ENCODE data around the gene MLXIP. TPM values are rescaled to one million over a fixed set of nuclear protein-coding genes. Genes with fewer than 3 reads are reported as not detected.

Gene MLXIP
- total and polyA plus RNA-seq, 2 of the 8 experiments (the other 6 are each of a cell fraction or from before 2014, with no cell fraction given), result 5.5 to 40.5 TPM

- H3K36me3 ChIP-seq (ENCODE audit: control insufficient read depth in 2 of 4, insufficient read depth in 4 of 4, low read length in 3 of 4), result no peaks in the 10 kb centered on the region
Observed at GRCh38 chr12:122100568-122100967, 22.0 kb downstream of the MLXIP start.

More at GRCh38 chr12:122100568-122100967, 22.0 kb downstream of the MLXIP start:
- no peak overlapping the region for H3K4me2 ChIP-seq (ENCODE audit: insufficient read depth in 1 of 2, low read depth in 2 of 2, low read length in 2 of 2)
- peaks cover 2 to 3% of the 10 kb centered on the region in 2 experiments for H4K20me1 ChIP-seq (replicated peaks in 1 of 2; ENCODE audit: control insufficient read depth in 1 of 2, insufficient read depth in 2 of 2, low read length in 2 of 2)
- no peaks in the 10 kb centered on the region for H3K23me2 ChIP-seq (ENCODE audit: low read depth, low read length)
- no peak overlapping the region for H2AFZ ChIP-seq (ENCODE audit: low read length)
- H3K79me2 ChIP-seq (ENCODE audit: control insufficient read depth in 1 of 2, insufficient read depth in 2 of 2, low read length in 2 of 2), result peaks cover 0 to 8% of the 10 kb centered on the region in 2 experiments; a peak in 1 of 4 replicates
- H3K4me3 ChIP-seq (ENCODE audit: extremely low read depth in 1 of 4, insufficient read depth in 2 of 4, low read depth in 3 of 4, low read length in 4 of 4), result no peak overlapping the region
- H3K23ac ChIP-seq (ENCODE audit: insufficient read length), result no peak overlapping the region
- H4K91ac ChIP-seq (replicated peaks; ENCODE audit: insufficient read length, low read length), result no peak overlapping the region
- FAIRE-seq (no peak), DNase-seq (ENCODE audit: low read depth in 1 of 2, low spot score in 2 of 2) (no peak)
- H3K9ac ChIP-seq (replicated peaks in 1 of 4; ENCODE audit: extremely low read depth in 1 of 4, low read depth in 3 of 4, low read length in 3 of 4), result no peak overlapping the region
- H2AK5ac ChIP-seq (ENCODE audit: low read depth, low read length), result no peak overlapping the region
- H2BK5ac ChIP-seq (ENCODE audit: low read depth, low read length), result no peak overlapping the region
- 92% methylated on average over 1 of the region's 1 CpG; no CpG with 5 or more reads in 1 of the 2 experiments for whole genome bisulfite sequencing, 2 experiments (ENCODE audit: extremely low coverage in 1 of 2, insufficient coverage in 1 of 2, insufficient read length in 1 of 2, insufficient replicate concordance in 2 of 2, low coverage in 1 of 2, low lambda C conversion rate in 2 of 2, missing lambda C conversion rate in 1 of 2)
- no peak overlapping the region for H2BK20ac ChIP-seq (ENCODE audit: low read length)
- no peak overlapping the region for H2BK12ac ChIP-seq (ENCODE audit: low read depth, low read length)
- H3K4me1 ChIP-seq (replicated peaks in 1 of 4; ENCODE audit: control insufficient read depth in 3 of 4, insufficient read depth in 4 of 4, low read length in 3 of 4), result peaks cover 0 to 6% (median 0%) of the 10 kb centered on the region in 4 experiments; a peak in 3 of 7 replicates
- H3K9me3 ChIP-seq (ENCODE audit: insufficient read depth in 2 of 2, low read depth in 1 of 2, low read length in 1 of 2), result no peaks in the 10 kb centered on the region
- H3K56ac ChIP-seq (replicated peaks; ENCODE audit: insufficient read length, low read depth, low read length), result no peak overlapping the region
- no peak overlapping the region for H3K4ac ChIP-seq (replicated peaks; ENCODE audit: insufficient read length, low read depth, low read length)
- H4K8ac ChIP-seq (ENCODE audit: extremely low read depth, insufficient read depth, low read length), result no peak overlapping the region
- no peak overlapping the region for H3K18ac ChIP-seq (ENCODE audit: extremely low read depth, low read length)
- no peak overlapping the region for H3K14ac ChIP-seq (ENCODE audit: insufficient read length)
- CTCF ChIA-PET (ENCODE audit: partially characterized antibody), result interaction anchor here (2.0 kb wide), 1 partner anchor 22 kb away, joined by 7 read pairs; no protein-coding TSS in a partner anchor
- H4K5ac ChIP-seq (ENCODE audit: insufficient read length, low read depth, low read length), result no peak overlapping the region
- H2BK120ac ChIP-seq (replicated peaks; ENCODE audit: low read depth, low read length), result no peak overlapping the region
- peaks cover 6% of the 10 kb centered on the region; the same call in 1 of the 2 replicates for H3K79me1 ChIP-seq (ENCODE audit: low read depth, low read length)
- H3K27ac ChIP-seq (ENCODE audit: low read depth, low read length), result no peak overlapping the region
- TF ChIP-seq CTBP2 (IDR thresholded peaks at IDR 0.05; ENCODE audit: borderline replicate concordance, insufficient read depth, insufficient read length, low read length) (no peak), CEBPB (IDR thresholded peaks at IDR 0.05; ENCODE audit: low read depth, low read length) (no peak), SAP30 (IDR thresholded peaks at IDR 0.05; ENCODE audit: insufficient read depth, insufficient replicate concordance, low read length) (no peak)
- TF ChIP-seq, protein P1, sequence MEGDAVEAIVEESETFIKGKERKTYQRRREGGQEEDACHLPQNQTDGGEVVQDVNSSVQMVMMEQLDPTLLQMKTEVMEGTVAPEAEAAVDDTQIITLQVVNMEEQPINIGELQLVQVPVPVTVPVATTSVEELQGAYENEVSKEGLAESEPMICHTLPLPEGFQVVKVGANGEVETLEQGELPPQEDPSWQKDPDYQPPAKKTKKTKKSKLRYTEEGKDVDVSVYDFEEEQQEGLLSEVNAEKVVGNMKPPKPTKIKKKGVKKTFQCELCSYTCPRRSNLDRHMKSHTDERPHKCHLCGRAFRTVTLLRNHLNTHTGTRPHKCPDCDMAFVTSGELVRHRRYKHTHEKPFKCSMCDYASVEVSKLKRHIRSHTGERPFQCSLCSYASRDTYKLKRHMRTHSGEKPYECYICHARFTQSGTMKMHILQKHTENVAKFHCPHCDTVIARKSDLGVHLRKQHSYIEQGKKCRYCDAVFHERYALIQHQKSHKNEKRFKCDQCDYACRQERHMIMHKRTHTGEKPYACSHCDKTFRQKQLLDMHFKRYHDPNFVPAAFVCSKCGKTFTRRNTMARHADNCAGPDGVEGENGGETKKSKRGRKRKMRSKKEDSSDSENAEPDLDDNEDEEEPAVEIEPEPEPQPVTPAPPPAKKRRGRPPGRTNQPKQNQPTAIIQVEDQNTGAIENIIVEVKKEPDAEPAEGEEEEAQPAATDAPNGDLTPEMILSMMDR (IDR thresholded peaks at IDR 0.05; ENCODE audit: control extremely low read depth in 1 of 3, insufficient read depth in 1 of 3, low read depth in 1 of 3, low read length in 3 of 3), result no peak
- H3K27me3 ChIP-seq (replicated peaks in 1 of 4; ENCODE audit: control insufficient read depth in 3 of 4, extremely low read depth in 1 of 4, insufficient read depth in 3 of 4, low read length in 3 of 4), result no peaks in the 10 kb centered on the region
- POLR2A ChIA-PET (ENCODE audit: partially characterized antibody), result interaction anchor here (0.7 to 0.8 kb wide), 2 partner anchors 8 to 22 kb away, joined by 3 to 4 read pairs; no protein-coding TSS in a partner anchor
- no peak overlapping the region for H2BK15ac ChIP-seq (ENCODE audit: low read length)
